ENCODE measurements around the gene ANO6. TPM values are rescaled to one million over a fixed set of nuclear protein-coding genes. Genes with fewer than 3 reads are reported as not detected.

Gene ANO6
- total and polyA plus RNA-seq, 2 of the 4 experiments (the other 2 are of a cell fraction), result 21.6 to 41.0 TPM

- BruUV-seq (replicated peaks), result no TSS peak
- Histone ChIP-seq H3K9ac (ENCODE audit: low read depth, low read length) (no peak overlapping the region), H3K56ac (ENCODE audit: extremely low read depth, insufficient read depth, low read length) (no peak overlapping the region), H2BK5ac (ENCODE audit: low read depth, low read length, poor library complexity, severe bottlenecking) (no peak overlapping the region), H3K18ac (ENCODE audit: low read depth, low read length) (no peak overlapping the region), H3K27ac (ENCODE audit: insufficient read depth, low read length) (no peak overlapping the region), H2BK120ac (ENCODE audit: low read depth, low read length) (no peak overlapping the region), H3K4me1 (ENCODE audit: control insufficient read depth, insufficient read depth, low read length) (no peaks in the 10 kb centered on the region), H3K14ac (replicated peaks; ENCODE audit: low read depth, low read length) (no peak overlapping the region), H2BK20ac (ENCODE audit: low read depth, low read length) (no peak overlapping the region), H3K4me2 (ENCODE audit: low read depth, low read length) (no peak overlapping the region), H4K8ac (ENCODE audit: low read depth in 2 of 2, low read length in 2 of 2) (no peak overlapping the region), H3K4me3 (ENCODE audit: insufficient read depth, low read depth, low read length) (no peak overlapping the region), H4K20me1 (ENCODE audit: insufficient read depth, low read length) (no peaks in the 10 kb centered on the region), H4K5ac (ENCODE audit: low read depth, low read length) (no peak overlapping the region), H4K91ac (ENCODE audit: insufficient read depth, low read depth, low read length) (no peak overlapping the region), H2AFZ (replicated peaks; ENCODE audit: low read length, poor library complexity) (no peak overlapping the region), H3K36me3 (ENCODE audit: control insufficient read depth, insufficient read depth, low read length) (no peaks in the 10 kb centered on the region), H3K27me3 (ENCODE audit: control insufficient read depth, insufficient read depth, low read length) (no peaks in the 10 kb centered on the region), H3K9me1 (ENCODE audit: insufficient read depth, low read length) (peaks cover 3% of the 10 kb centered on the region; the same call in 1 of the 2 replicates), H3K4ac (ENCODE audit: low read depth, low read length) (no peak overlapping the region), H2BK15ac (ENCODE audit: low read depth, low read length) (no peak overlapping the region), H3K23ac (ENCODE audit: low read depth, low read length) (no peak overlapping the region), H2AK5ac (ENCODE audit: low read depth, low read length) (no peak overlapping the region), H3K9me3 (ENCODE audit: control insufficient read depth, insufficient read depth, low read length) (peaks cover 7% of the 10 kb centered on the region), H3K79me1 (ENCODE audit: low read depth in 1 of 2, low read length in 2 of 2) (no peaks in the 10 kb centered on the region), H2AK9ac (replicated peaks; ENCODE audit: low read depth, low read length, poor library complexity) (no peak overlapping the region)
- peak; percentile 28 for DNase-seq
- dilution Hi-C loops (cut with HindIII; ENCODE audit: low sequenced_read_pairs, unreplicated experiment) (no loop called here), intact Hi-C loops (cut with micrococcal nuclease) (no loop called here), in situ Hi-C loops (cut with MboI; ENCODE audit: low sequenced_read_pairs) (no loop called here)
- WGBS, 2 experiments (ENCODE audit: extremely low coverage in 2 of 2, insufficient read length in 1 of 2), result 100% methylated on average over 2 of the region's 4 CpGs; no CpG with 5 or more reads in 1 of the 2 experiments
- TF ChIP-seq FOS (IDR thresholded peaks at IDR 0.05; ENCODE audit: low read depth, low read length), result no peak
- TF ChIP-seq POLR2A (IDR thresholded peaks at IDR 0.05; ENCODE audit: low read depth, low read length), result no peak
- no peak for TF ChIP-seq RAD21 (IDR thresholded peaks at IDR 0.05; ENCODE audit: low read length)
- TF ChIP-seq RFX5 (IDR thresholded peaks at IDR 0.05; ENCODE audit: low read depth, low read length), result no peak
- TF ChIP-seq MAFK (IDR thresholded peaks at IDR 0.05; ENCODE audit: low read depth, low read length), result no peak
- TF ChIP-seq CHD1 (IDR thresholded peaks at IDR 0.05; ENCODE audit: low read depth, low read length), result no peak
- TF ChIP-seq NFE2L2 (IDR thresholded peaks at IDR 0.05; ENCODE audit: low read depth, low read length), result no peak
- no peak for TF ChIP-seq MXI1 (IDR thresholded peaks at IDR 0.05; ENCODE audit: borderline replicate concordance, low read depth, low read length)
- TF ChIP-seq USF2 (IDR thresholded peaks at IDR 0.05; ENCODE audit: low read depth, low read length), result no peak
- CTCF ChIA-PET, result interaction anchor here (0.6 kb wide), 1 partner anchor 24 kb away, joined by 3 read pairs; no protein-coding TSS in a partner anchor
- ATAC-seq (ENCODE audit: low read depth), result no peak
- POLR2A ChIA-PET (ENCODE audit: unreplicated experiment), result no interaction called here
Observed at GRCh38 chr12:45439039-45439438, 223.1 kb downstream of the ANO6 start.

Data from IMR-90 (cell line).